Measurements from ENCODE around the gene ZC3H12D. TPM values are rescaled to one million over a fixed set of nuclear protein-coding genes. Genes with fewer than 3 reads are reported as not detected.
A peak's percentile ranks its signal among the peaks of the same experiment; 100 is the strongest.

Gene ZC3H12D
- total and polyA plus RNA-seq, 2 of the 13 experiments (the other 11 are each of a cell fraction or from before 2014, with no cell fraction given), result 1.2 to 2.7 TPM

GRCh38 chr6:149440735-149441671, 43.8 kb downstream of the ZC3H12D start (continued):
- TF ChIP-seq ZHX2 (IDR thresholded peaks at IDR 0.05; ENCODE audit: low read depth) (no peak), ZHX2 (CRISPR knock-in tag; IDR thresholded peaks at IDR 0.05; ENCODE audit: borderline replicate concordance) (no peak), NFE2L1 (CRISPR knock-in tag; IDR thresholded peaks at IDR 0.05; ENCODE audit: borderline replicate concordance) (no peak), ISL2 (CRISPR knock-in tag; IDR thresholded peaks at IDR 0.05) (0 out of 2 replicates have a peak, but pooled peaks have one; percentile 36), KDM5B (CRISPR knock-in tag; IDR thresholded peaks at IDR 0.05; ENCODE audit: borderline replicate concordance) (no peak), RFXANK (CRISPR knock-in tag; IDR thresholded peaks at IDR 0.05) (no peak), ZNF784 (CRISPR knock-in tag; IDR thresholded peaks at IDR 0.05; ENCODE audit: borderline replicate concordance) (no peak), ZNF20 (CRISPR knock-in tag; IDR thresholded peaks at IDR 0.05) (no peak), ARNTL (CRISPR knock-in tag; IDR thresholded peaks at IDR 0.05) (peak; percentile 58; the same call in 1 of the 2 replicates), FLYWCH1 (CRISPR knock-in tag; IDR thresholded peaks at IDR 0.05) (no peak), SKIL (CRISPR knock-in tag; IDR thresholded peaks at IDR 0.05; ENCODE audit: borderline replicate concordance) (no peak), ZNF792 (CRISPR knock-in tag; IDR thresholded peaks at IDR 0.05) (no peak), TARDBP (CRISPR knock-in tag; IDR thresholded peaks at IDR 0.05) (no peak), MED13 (CRISPR knock-in tag; IDR thresholded peaks at IDR 0.05) (peak; percentile 44; the same call in 1 of the 2 replicates), ZBTB42 (CRISPR knock-in tag; IDR thresholded peaks at IDR 0.05) (no peak), ZNF337 (CRISPR knock-in tag; IDR thresholded peaks at IDR 0.05; ENCODE audit: borderline replicate concordance, low read depth) (no peak), ZBTB33 (CRISPR knock-in tag; IDR thresholded peaks at IDR 0.05) (0 out of 2 replicates have a peak, but pooled peaks have one; percentile 5), SP2 (CRISPR knock-in tag; IDR thresholded peaks at IDR 0.05) (no peak), ZKSCAN1 (IDR thresholded peaks at IDR 0.05; ENCODE audit: low read length) (no peak)

Data from HepG2 (cell line).